H9 (cell line): ENCODE results near the gene GABRB2. TPM values are rescaled to one million over a fixed set of nuclear protein-coding genes. Genes with fewer than 3 reads are reported as not detected.

Experiments used
- DNase-seq: peaks from one replicate; pipeline ENCODE4 v3.0.0-alpha.2; 2017
- H2AFZ ChIP-seq: one replicate; pipeline ENCODE4 v1.6.1; 2013; ENCODE audit warnings: mild to moderate bottlenecking, low read length, control low read depth, moderate library complexity
- H2AK5ac ChIP-seq: 2 replicates; pipeline ENCODE4 v1.6.1; 2013; ENCODE audit warnings: low read length, control low read depth, mixed read lengths; ENCODE audit not compliant: insufficient read length
- H2BK120ac ChIP-seq: one replicate; pipeline ENCODE4 v1.6.1; 2013; ENCODE audit warnings: low read depth, mild to moderate bottlenecking, low read length, control low read depth, inconsistent platforms; ENCODE audit not compliant: poor library complexity, severe bottlenecking
- H2BK12ac ChIP-seq: 2 replicates; pipeline ENCODE4 v1.6.1; 2013; ENCODE audit warnings: low read length, control low read depth, mixed read lengths, low read depth; ENCODE audit not compliant: insufficient read length
- H2BK15ac ChIP-seq: 2 replicates; pipeline ENCODE4 v1.6.1; 2013; ENCODE audit warnings: low read depth, low read length, control low read depth
- H2BK20ac ChIP-seq: one replicate; pipeline ENCODE4 v1.6.1; 2013; ENCODE audit warnings: low read depth, mild to moderate bottlenecking, low read length, control low read depth, inconsistent platforms; ENCODE audit not compliant: poor library complexity, severe bottlenecking
- H2BK5ac ChIP-seq: 2 replicates; pipeline ENCODE4 v1.6.1; 2013; ENCODE audit warnings: low read length, control low read depth, mixed read lengths; ENCODE audit not compliant: insufficient read length
- H3K14ac ChIP-seq: 2 replicates; pipeline ENCODE4 v1.6.1; 2013; ENCODE audit warnings: low read length, control low read depth; ENCODE audit not compliant: insufficient read depth
- H3K18ac ChIP-seq: 2 replicates; pipeline ENCODE4 v1.6.1; 2013; ENCODE audit warnings: low read depth, mild to moderate bottlenecking, mixed read lengths, low read length, control low read depth; ENCODE audit not compliant: insufficient read length
- H3K23ac ChIP-seq: 2 replicates; pipeline ENCODE4 v1.6.1; 2013; ENCODE audit warnings: low read length, control low read depth, mixed read lengths, low read depth; ENCODE audit not compliant: insufficient read length
- H3K23me2 ChIP-seq: 2 replicates; pipeline ENCODE4 v1.6.1; 2013; ENCODE audit warnings: low read depth, mild to moderate bottlenecking, mixed read lengths, low read length, control low read depth; ENCODE audit not compliant: insufficient read length, poor library complexity, severe bottlenecking
- H3K27ac ChIP-seq: 2 replicates; pipeline ENCODE4 v1.5.1; 2013; ENCODE audit warnings: low read length, control low read depth, mixed read lengths, low read depth; ENCODE audit not compliant: insufficient read length
- H3K27me3 ChIP-seq: 2 replicates; pipeline ENCODE4 v1.6.1; 2013; ENCODE audit warnings: low read length, control low read depth, inconsistent platforms; ENCODE audit not compliant: insufficient read depth
- H3K4ac ChIP-seq: 2 replicates; pipeline ENCODE4 v1.6.1; 2013; ENCODE audit warnings: low read depth, mild to moderate bottlenecking, control low read depth, inconsistent platforms, low read length, moderate library complexity
- H3K4me1 ChIP-seq: 2 replicates; pipeline ENCODE4 v1.6.1; 2013; ENCODE audit warnings: low read length, control low read depth, inconsistent platforms; ENCODE audit not compliant: insufficient read depth
- H3K4me2 ChIP-seq: 2 replicates; pipeline ENCODE4 v1.6.1; 2013; ENCODE audit warnings: low read length, control low read depth, mixed read lengths; ENCODE audit not compliant: insufficient read length, insufficient read depth
- H3K56ac ChIP-seq: 2 replicates; pipeline ENCODE4 v1.6.1; 2013; ENCODE audit warnings: low read depth, mild to moderate bottlenecking, mixed read lengths, low read length, control low read depth; ENCODE audit not compliant: insufficient read length
- H3K79me1 ChIP-seq: 2 replicates; pipeline ENCODE4 v1.6.1; 2013; ENCODE audit warnings: low read depth, mild to moderate bottlenecking, moderate library complexity, low read length, control low read depth, inconsistent platforms; ENCODE audit not compliant: insufficient read depth, poor library complexity, severe bottlenecking
- H3K79me2 ChIP-seq: 2 replicates; pipeline ENCODE4 v1.6.1; 2013; ENCODE audit warnings: low read length, control low read depth, inconsistent platforms; ENCODE audit not compliant: insufficient read depth
- H3K9ac ChIP-seq: 2 replicates; pipeline ENCODE4 v1.6.1; 2013; ENCODE audit warnings: low read length, control low read depth, mixed read lengths; ENCODE audit not compliant: insufficient read length; ENCODE audit errors: extremely low read depth
- H3K9me3 ChIP-seq: one replicate; pipeline ENCODE4 v1.6.1; 2013; ENCODE audit warnings: low read depth, low read length, inconsistent platforms; ENCODE audit not compliant: control insufficient read depth
- H3T11ph ChIP-seq: one replicate; pipeline ENCODE4 v1.6.1; 2013; ENCODE audit warnings: mild to moderate bottlenecking, low read length, control low read depth, inconsistent platforms
- H4K20me1 ChIP-seq: one replicate; pipeline ENCODE4 v1.6.1; 2013; ENCODE audit not compliant: control insufficient read depth, insufficient read length, insufficient read depth
- H4K5ac ChIP-seq: 2 replicates; pipeline ENCODE4 v1.6.1; 2013; ENCODE audit warnings: low read depth, mild to moderate bottlenecking, mixed read lengths, low read length, control low read depth; ENCODE audit not compliant: insufficient read length
- H4K8ac ChIP-seq: replicated peaks from 2 replicates; pipeline ENCODE4 v1.6.1; 2013; ENCODE audit warnings: low read length, control low read depth, mixed read lengths, low read depth; ENCODE audit not compliant: insufficient read length
- H4K91ac ChIP-seq: 2 replicates; pipeline ENCODE4 v1.6.1; 2013; ENCODE audit warnings: low read depth, mild to moderate bottlenecking, moderate library complexity, mixed read lengths, low read length, control low read depth; ENCODE audit not compliant: insufficient read length
- H3K27ac Mint-ChIP-seq, 3 experiments: 2 replicates in 2 of 3; 3 replicates in 1 of 3; pipeline ENCODE4 v1.8.0; 2020 to 2021; ENCODE audit warnings: mixed read lengths in 3 of 3, mild to moderate bottlenecking in 1 of 3, moderate library complexity in 1 of 3
- H3K27me3 Mint-ChIP-seq: 2 replicates; pipeline ENCODE4 v1.8.0; 2021; ENCODE audit warnings: low read depth, mild to moderate bottlenecking, moderate library complexity, mixed read lengths
- H3K36me3 Mint-ChIP-seq, 3 experiments: 2 replicates in 2 of 3; 3 replicates in 1 of 3; pipeline ENCODE4 v1.8.0; 2020 to 2021; ENCODE audit warnings: low read depth in 3 of 3, mixed read lengths in 3 of 3; ENCODE audit not compliant: insufficient read depth in 1 of 3
- H3K4me1 Mint-ChIP-seq, 2 experiments: 2 replicates each; pipeline ENCODE4 v1.8.0; 2020; ENCODE audit warnings: mixed read lengths in 2 of 2
- H3K4me3 Mint-ChIP-seq, 2 experiments: 2 replicates in 1 of 2; 3 replicates in 1 of 2; pipeline ENCODE4 v1.8.0; 2020 to 2021; ENCODE audit warnings: mild to moderate bottlenecking in 2 of 2, mixed read lengths in 2 of 2, moderate library complexity in 1 of 2
- H3K9me3 Mint-ChIP-seq, 2 experiments: 2 replicates in 1 of 2; 3 replicates in 1 of 2; pipeline ENCODE4 v1.8.0; 2020; ENCODE audit warnings: mild to moderate bottlenecking in 2 of 2, mixed read lengths in 2 of 2, moderate library complexity in 1 of 2
- CTCF ChIP-seq: fragments of 200-600 bp; sonication (generic); conservative IDR thresholded peaks from 3 replicates; pipeline ENCODE4 v1.8.0; 2021; ENCODE audit warnings: antibody characterized with exemption, mild to moderate bottlenecking
- WGBS: extraction: QIAGEN DNeasy Blood & Tissue Kit; methylation state at CpG from one replicate; pipeline ENCODE4 v1.1.7; 2013; ENCODE audit warnings: missing lambda C conversion rate, low lambda C conversion rate, mixed read lengths; ENCODE audit not compliant: insufficient read length; ENCODE audit errors: extremely low coverage; 5-methylcytosine and 5-hydroxymethylcytosine counted together
- total RNA-seq: library from RNA; stranded (reverse); gene quantifications from 2 replicates; pipeline ENCODE4 v1.2.1, GENCODE V29; 2021

Gene GABRB2
- total RNA-seq, 1 experiment from 2014 or later: 0.20 TPM

- TF ChIP-seq CTCF: no peak
- peaks cover 5 to 6% of the 10 kb centered on the region in 2 experiments; a peak in 4 of 5 replicates for H3K9me3 Mint-ChIP-seq
These were observed 281.5 kb downstream of the GABRB2 start for GRCh38 chr5:161265006-161265405.

More at GRCh38 chr5:161265006-161265405, 281.5 kb downstream of the GABRB2 start:
- Histone ChIP-seq H4K91ac (no peak overlapping the region), H3K23me2 (no peaks in the 10 kb centered on the region), H3K18ac (no peak overlapping the region), H3K27ac (no peak overlapping the region), H2AFZ (no peak overlapping the region), H3K4me1 (no peaks in the 10 kb centered on the region), H4K5ac (no peak overlapping the region), H3K79me2 (no peaks in the 10 kb centered on the region), H4K8ac (no peak overlapping the region), H2BK12ac (no peak overlapping the region), H3K23ac (no peak overlapping the region), H3K27me3 (no peaks in the 10 kb centered on the region), H3K79me1 (no peaks in the 10 kb centered on the region), H2BK15ac (no peak overlapping the region), H3K9ac (no peak overlapping the region), H2BK20ac (no peak overlapping the region), H2BK120ac (no peak overlapping the region), H2AK5ac (no peak overlapping the region), H4K20me1 (no peaks in the 10 kb centered on the region), H3K4me2 (no peak overlapping the region), H3K9me3 (no peaks in the 10 kb centered on the region), H3K56ac (no peak overlapping the region), H3K14ac (no peak overlapping the region), H3K4ac (no peak overlapping the region), H3T11ph (no peak overlapping the region), H2BK5ac (no peak overlapping the region)
- no peak for DNase-seq
- peaks cover 0 to 5% (median 0%) of the 10 kb centered on the region in 3 experiments; a peak in 4 of 7 replicates for H3K36me3 Mint-ChIP-seq
- H3K4me1 Mint-ChIP-seq: peaks cover 5% of the 10 kb centered on the region in 2 experiments; a peak in 2 of 4 replicates
- no CpG with 5 or more reads among the region's 4 CpGs for WGBS
- H3K27me3 Mint-ChIP-seq: no peaks in the 10 kb centered on the region
- H3K4me3 Mint-ChIP-seq: no peak overlapping the region
- no peak overlapping the region for H3K27ac Mint-ChIP-seq
